Gastroesophageal sphincter (tissue), 3 donors: ENCODE data around the gene MAN1A1.

ENCODE experiments used
- POLR2AphosphoS5 ChIP-seq: sonication (generic); formaldehyde crosslinking; IDR thresholded peaks from one replicate; pipeline ENCODE4 v1.6.1; 2017; ENCODE audit warnings: antibody characterized with exemption
- TF ChIP-seq, protein P1 (sequence below), 4 experiments: fragments of 200-600 bp in 2 of 4; fragments of 450-650 bp in 2 of 4; sonication (generic) in 1 of 4; IDR thresholded peaks; one replicate each; pipeline ENCODE4 v1.5.1; 2017 to 2019; ENCODE audit warnings: antibody characterized with exemption in 4 of 4, mild to moderate bottlenecking in 2 of 4, moderate library complexity in 2 of 4

DNA sequence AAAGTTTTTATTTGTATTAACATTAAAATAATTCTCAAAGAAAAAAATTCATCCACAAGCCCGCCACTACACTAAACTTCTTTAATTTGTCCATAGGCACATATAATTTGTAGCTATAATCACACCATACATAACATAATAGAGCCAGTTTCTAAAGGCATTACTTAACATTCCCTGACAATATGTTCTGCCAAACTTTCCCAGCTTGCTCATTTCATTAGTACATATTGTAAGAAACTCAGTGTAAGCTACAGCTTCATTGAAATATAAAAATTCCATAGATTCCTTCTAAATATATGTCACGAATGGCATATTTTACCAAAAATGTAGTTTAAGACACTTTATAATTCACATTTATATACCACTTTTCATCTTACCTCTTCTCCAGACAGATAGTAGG, 59.3 kb downstream of the MAN1A1 start:
- TF ChIP-seq, protein P1, sequence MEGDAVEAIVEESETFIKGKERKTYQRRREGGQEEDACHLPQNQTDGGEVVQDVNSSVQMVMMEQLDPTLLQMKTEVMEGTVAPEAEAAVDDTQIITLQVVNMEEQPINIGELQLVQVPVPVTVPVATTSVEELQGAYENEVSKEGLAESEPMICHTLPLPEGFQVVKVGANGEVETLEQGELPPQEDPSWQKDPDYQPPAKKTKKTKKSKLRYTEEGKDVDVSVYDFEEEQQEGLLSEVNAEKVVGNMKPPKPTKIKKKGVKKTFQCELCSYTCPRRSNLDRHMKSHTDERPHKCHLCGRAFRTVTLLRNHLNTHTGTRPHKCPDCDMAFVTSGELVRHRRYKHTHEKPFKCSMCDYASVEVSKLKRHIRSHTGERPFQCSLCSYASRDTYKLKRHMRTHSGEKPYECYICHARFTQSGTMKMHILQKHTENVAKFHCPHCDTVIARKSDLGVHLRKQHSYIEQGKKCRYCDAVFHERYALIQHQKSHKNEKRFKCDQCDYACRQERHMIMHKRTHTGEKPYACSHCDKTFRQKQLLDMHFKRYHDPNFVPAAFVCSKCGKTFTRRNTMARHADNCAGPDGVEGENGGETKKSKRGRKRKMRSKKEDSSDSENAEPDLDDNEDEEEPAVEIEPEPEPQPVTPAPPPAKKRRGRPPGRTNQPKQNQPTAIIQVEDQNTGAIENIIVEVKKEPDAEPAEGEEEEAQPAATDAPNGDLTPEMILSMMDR (IDR thresholded peaks at IDR 0.05), result no peak
- no peak for TF ChIP-seq POLR2AphosphoS5
